ENCODE measurements around the gene HMG20B.
A peak's percentile ranks its signal among the peaks of the same experiment; 100 is the strongest.

The HMG20B gene

GRCh38 chr19:3575260-3575741, 2.6 kb downstream of the HMG20B start:
- no peak for DNase-seq
- Histone ChIP-seq H3K4me2 (ENCODE audit: low read depth, low read length) (no peak overlapping the region), H2AFZ (ENCODE audit: low read length) (no peak overlapping the region), H3K9me2 (replicated peaks; ENCODE audit: insufficient read depth, low read length) (no peaks in the 10 kb centered on the region), H3K9me3 (replicated peaks; ENCODE audit: insufficient read depth, low read length) (no peaks in the 10 kb centered on the region), H3K4me3 (ENCODE audit: low read length) (no peak overlapping the region), H3F3A (ENCODE audit: insufficient read depth, low read length) (0 out of 2 replicates have a peak, but pooled peaks cover 9% of the 10 kb centered on the region), H3K27me3 (replicated peaks; ENCODE audit: insufficient read depth, low read length) (no peaks in the 10 kb centered on the region; the same call in 1 of the 2 replicates), H3K27ac (ENCODE audit: low read length) (no peak overlapping the region), H3K36me3 (replicated peaks; ENCODE audit: insufficient read depth, low read length) (no peaks in the 10 kb centered on the region), H3K4me1 (ENCODE audit: low read length) (0 out of 2 replicates have a peak, but pooled peaks cover 4% of the 10 kb centered on the region), H3K9ac (ENCODE audit: low read length) (no peak overlapping the region), H3K79me2 (ENCODE audit: low read length) (peaks cover 6% of the 10 kb centered on the region), H4K20me1 (ENCODE audit: insufficient read depth, low read length) (no peaks in the 10 kb centered on the region)
- TF ChIP-seq EZH2phosphoT487 (IDR thresholded peaks at IDR 0.05; ENCODE audit: low read length): no peak
- TF ChIP-seq EZH2 (optimal IDR thresholded peaks at IDR 0.05; ENCODE audit: low read depth, low read length): no peak
- peak; percentile 30 for TF ChIP-seq CTCF (IDR thresholded peaks at IDR 0.05; ENCODE audit: low read length)

- H3K27ac ChIP-seq (ENCODE audit: low read length): no peak overlapping the region
- no peaks in the 10 kb centered on the region for H4K20me1 ChIP-seq (ENCODE audit: insufficient read depth, low read length)
- no peaks in the 10 kb centered on the region for H3K9me2 ChIP-seq (replicated peaks; ENCODE audit: insufficient read depth, low read length)
- no peak for DNase-seq
- no peaks in the 10 kb centered on the region for H3K36me3 ChIP-seq (replicated peaks; ENCODE audit: insufficient read depth, low read length)
- no peak overlapping the region for H2AFZ ChIP-seq (ENCODE audit: low read length)
- no peak overlapping the region for H3K9ac ChIP-seq (ENCODE audit: low read length)
- H3K79me2 ChIP-seq (ENCODE audit: low read length): peaks cover 6% of the 10 kb centered on the region
- H3K4me3 ChIP-seq (ENCODE audit: low read length): no peak overlapping the region
- H3K4me2 ChIP-seq (ENCODE audit: low read depth, low read length): no peak overlapping the region
- H3K9me3 ChIP-seq (replicated peaks; ENCODE audit: insufficient read depth, low read length): no peaks in the 10 kb centered on the region
- H3F3A ChIP-seq (ENCODE audit: insufficient read depth, low read length): 0 out of 2 replicates have a peak, but pooled peaks cover 9% of the 10 kb centered on the region
- H3K4me1 ChIP-seq (ENCODE audit: low read length): 0 out of 2 replicates have a peak, but pooled peaks cover 4% of the 10 kb centered on the region
- no peak for TF ChIP-seq CTCF (IDR thresholded peaks at IDR 0.05; ENCODE audit: low read length)
- TF ChIP-seq EZH2phosphoT487 (IDR thresholded peaks at IDR 0.05; ENCODE audit: low read length): no peak
- no peak for TF ChIP-seq EZH2 (optimal IDR thresholded peaks at IDR 0.05; ENCODE audit: low read depth, low read length)
- no peaks in the 10 kb centered on the region for H3K27me3 ChIP-seq (replicated peaks; ENCODE audit: insufficient read depth, low read length)
These were observed 3.4 kb downstream of the HMG20B start for GRCh38 chr19:3575949-3576673.

- H3K4me1 ChIP-seq (ENCODE audit: low read length): 0 out of 2 replicates have a peak, but pooled peaks cover 3% of the 10 kb centered on the region
- no peak for DNase-seq
- no peak overlapping the region for H3K4me3 ChIP-seq (ENCODE audit: low read length)
- no peak overlapping the region for H3K27ac ChIP-seq (ENCODE audit: low read length)
- no peak for TF ChIP-seq CTCF (IDR thresholded peaks at IDR 0.05; ENCODE audit: low read length)
- TF ChIP-seq EZH2phosphoT487 (IDR thresholded peaks at IDR 0.05; ENCODE audit: low read length): no peak
- no peak for TF ChIP-seq EZH2 (optimal IDR thresholded peaks at IDR 0.05; ENCODE audit: low read depth, low read length)
- no peak overlapping the region for H2AFZ ChIP-seq (ENCODE audit: low read length)
- no peaks in the 10 kb centered on the region for H3K9me2 ChIP-seq (replicated peaks; ENCODE audit: insufficient read depth, low read length)
- no peak overlapping the region for H3K9ac ChIP-seq (ENCODE audit: low read length)
- peaks cover 6% of the 10 kb centered on the region for H3K79me2 ChIP-seq (ENCODE audit: low read length)
- H3K4me2 ChIP-seq (ENCODE audit: low read depth, low read length): no peak overlapping the region
- H3K36me3 ChIP-seq (replicated peaks; ENCODE audit: insufficient read depth, low read length): no peaks in the 10 kb centered on the region
- H3K9me3 ChIP-seq (replicated peaks; ENCODE audit: insufficient read depth, low read length): no peaks in the 10 kb centered on the region
- H3F3A ChIP-seq (ENCODE audit: insufficient read depth, low read length): 0 out of 2 replicates have a peak, but pooled peaks cover 9% of the 10 kb centered on the region
- H3K27me3 ChIP-seq (replicated peaks; ENCODE audit: insufficient read depth, low read length): no peaks in the 10 kb centered on the region; the same call in 1 of the 2 replicates
- no peaks in the 10 kb centered on the region for H4K20me1 ChIP-seq (ENCODE audit: insufficient read depth, low read length)
These were observed 4.1 kb downstream of the HMG20B start for GRCh38 chr19:3576696-3577443.
